ENCODE measurements around the gene ATP2B2.

Gene ATP2B2

DNA sequence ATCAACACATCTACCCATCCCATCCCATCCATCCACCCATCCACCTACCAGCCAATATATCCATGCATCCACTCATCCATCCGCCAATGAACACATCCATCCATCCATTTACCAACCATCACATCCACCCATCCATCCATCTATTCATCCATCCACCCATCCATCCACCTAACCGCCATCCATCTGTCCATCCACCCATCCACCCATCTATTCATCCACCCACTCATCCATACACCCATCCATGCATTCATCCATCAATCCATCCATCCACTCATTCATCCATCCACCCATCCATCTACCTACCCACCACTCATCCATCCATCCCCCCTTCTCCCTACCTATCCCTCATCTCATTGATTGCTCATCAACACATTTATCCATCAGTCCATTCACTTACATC, 136.9 kb downstream of the ATP2B2 start:
- DNase-seq (ENCODE audit: low read depth in 1 of 2, low spot score in 1 of 2): no peak

DNA sequence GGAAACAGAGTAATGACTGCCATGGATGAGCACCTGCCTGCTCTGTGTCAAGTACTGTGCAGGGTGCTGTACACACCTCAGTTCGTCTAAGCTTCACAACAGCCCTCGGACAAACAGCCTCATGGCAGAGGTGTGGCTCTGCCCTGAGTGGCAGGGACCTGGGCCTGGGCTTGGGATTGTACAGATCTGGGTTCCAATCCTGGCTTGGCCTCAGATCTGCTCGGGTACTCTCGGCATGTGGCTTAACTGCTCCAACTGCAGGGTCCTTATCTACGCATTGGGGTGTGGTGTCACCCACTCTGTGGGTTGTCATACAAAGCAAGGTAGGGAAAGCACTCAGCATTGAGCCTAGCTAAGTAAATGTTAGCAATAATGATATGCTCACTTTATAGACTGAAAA, 137.9 kb downstream of the ATP2B2 start:
- DNase-seq (ENCODE audit: low read depth in 1 of 2, low spot score in 1 of 2): no peak

DNA sequence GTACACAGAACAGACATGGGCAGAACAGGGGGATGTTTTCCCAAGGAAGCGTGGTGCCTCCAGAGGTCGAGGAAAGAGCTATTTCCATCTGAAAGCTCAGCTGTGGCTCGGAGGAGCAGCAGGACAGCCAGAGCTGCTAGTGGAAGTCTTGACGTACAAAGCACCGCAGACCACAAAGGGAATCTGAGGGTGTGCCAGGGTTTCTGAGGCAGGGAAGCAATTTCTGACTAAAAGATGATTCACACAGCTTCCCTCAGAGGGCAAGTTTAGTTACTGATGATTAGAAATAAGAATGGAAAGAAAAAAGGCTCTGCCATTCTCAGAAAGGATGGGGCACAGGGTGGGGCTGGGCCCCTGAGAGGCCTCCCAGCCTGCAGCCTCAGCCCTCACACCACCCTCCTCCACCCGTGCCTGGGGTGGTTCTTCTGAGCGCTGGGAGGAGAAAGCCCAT, 138.7 kb downstream of the ATP2B2 start:
- DNase-seq (ENCODE audit: low read depth in 1 of 2, low spot score in 1 of 2): no peak

DNA sequence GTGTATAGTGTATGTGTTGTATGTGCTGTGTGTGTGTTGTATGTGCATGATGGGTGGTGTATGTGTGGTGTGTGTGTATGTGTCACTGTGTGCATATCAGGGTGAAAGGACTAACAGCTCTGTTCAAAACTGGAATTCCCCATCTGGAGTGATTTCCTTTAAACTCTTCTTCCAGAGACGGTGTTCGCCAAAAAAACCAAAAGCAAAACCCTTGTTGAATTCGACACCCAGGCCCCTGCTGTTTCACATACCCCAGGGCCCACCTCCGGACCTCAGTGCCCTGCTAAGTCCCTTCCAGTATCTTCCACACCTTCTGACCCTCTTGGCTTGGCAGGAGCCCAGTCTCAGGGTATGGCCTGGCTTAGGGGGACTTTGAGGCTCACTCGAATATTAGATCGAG, 139.6 kb downstream of the ATP2B2 start:
- no peak for DNase-seq (ENCODE audit: low read depth in 1 of 2, low spot score in 1 of 2)

DNA sequence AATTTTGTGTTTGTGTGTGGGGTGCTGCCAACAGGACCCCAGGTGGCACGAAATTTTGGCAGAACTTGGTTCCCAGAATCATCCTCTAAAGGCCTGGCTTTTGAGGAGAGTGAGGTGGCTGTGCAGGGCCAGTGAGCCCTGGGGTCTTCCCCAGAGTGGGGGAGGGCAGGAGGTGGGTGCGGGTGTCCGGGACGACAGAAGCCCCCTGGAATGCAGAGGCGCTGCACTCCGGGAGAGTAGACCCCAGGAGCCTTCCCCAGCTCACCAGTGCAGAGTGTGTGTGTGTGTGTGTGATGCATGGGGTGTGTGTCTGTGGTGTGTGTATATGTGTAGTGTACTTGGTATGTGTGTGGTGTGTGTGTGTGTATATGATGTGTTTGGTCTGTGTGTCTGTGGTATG, 140.1 kb downstream of the ATP2B2 start:
- no peak for DNase-seq (ENCODE audit: low read depth in 1 of 2, low spot score in 1 of 2)

DNA sequence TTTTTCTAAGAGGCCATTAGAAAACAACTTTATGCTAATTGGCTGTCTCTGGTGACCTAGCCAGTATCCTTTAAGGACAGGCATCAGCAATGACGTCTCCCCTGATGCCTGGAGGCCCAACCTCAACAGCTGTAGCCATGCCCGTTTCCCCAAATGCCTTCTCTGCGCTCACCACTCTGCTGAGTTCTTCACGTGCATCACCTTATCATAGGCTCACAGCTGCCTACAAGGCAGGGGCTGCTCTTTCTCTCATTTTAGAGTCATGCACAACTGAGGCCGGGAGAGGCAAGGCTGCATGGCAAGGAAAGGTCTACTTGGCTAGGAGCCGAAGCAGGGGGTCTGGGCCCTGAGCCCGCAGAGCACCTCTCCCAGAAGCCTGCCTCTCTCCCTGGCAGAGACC, 140.6 kb downstream of the ATP2B2 start:
- no peak for DNase-seq (ENCODE audit: low read depth in 1 of 2, low spot score in 1 of 2)

DNA sequence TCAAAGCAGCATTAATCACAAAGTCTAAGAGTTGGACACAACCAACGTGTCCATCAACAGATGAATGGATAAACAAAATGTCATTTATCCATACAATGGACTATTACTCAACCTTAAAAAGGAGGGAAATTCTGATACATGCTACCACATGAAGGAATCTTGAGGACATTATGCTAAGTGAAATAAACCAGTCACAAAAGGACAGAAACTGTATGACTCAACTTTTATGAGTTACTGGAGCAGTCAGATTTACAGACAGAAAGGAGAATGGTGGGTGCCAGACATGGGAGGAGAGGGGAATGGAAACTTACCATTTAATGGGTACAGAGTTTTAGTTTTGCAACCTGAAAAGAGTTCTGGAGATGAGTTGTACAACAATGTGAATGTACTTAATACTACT, 141.5 kb downstream of the ATP2B2 start:
- no peak for DNase-seq (ENCODE audit: low read depth in 1 of 2, low spot score in 1 of 2)

DNA sequence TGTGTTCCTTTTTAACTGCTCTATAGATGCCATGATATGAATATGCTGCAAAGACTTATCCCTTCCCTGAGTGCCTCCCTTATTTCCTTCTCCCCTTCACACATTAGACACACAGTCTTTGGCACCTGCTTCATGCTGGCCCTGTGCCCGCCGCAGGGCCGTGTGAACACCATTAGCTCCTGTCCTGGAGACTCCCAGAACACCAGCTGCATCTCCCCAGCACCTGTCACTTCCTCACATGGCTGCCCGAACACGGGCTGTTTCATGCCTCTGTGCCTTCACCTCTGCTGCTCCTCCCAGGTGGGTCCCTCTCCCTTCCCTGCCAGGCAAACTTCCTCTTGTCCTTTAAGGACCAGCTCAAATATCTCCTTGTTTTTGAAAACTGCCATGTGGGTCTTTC, 144.0 kb downstream of the ATP2B2 start:
- DNase-seq (ENCODE audit: low read depth in 1 of 2, low spot score in 1 of 2): no peak

DNA sequence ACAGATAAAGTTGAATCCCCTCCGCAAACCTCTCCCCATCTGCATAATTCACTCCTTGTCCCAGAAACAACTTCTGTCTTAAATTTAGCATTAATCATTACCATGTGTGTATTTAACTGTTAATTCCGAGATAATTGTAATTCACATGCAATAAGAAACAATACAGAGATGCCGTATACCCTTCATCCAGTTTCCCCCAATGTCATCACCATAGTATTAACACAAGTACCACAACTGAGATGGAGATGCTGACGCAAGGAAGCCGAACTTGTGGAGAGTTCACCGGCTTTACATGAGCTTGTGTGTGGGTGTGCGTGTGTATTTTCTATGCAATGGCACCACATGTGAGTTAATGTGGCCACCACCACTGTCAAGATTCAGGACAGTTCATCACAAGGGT, 144.9 kb downstream of the ATP2B2 start:
- DNase-seq (ENCODE audit: low read depth in 1 of 2, low spot score in 1 of 2): no peak

DNA sequence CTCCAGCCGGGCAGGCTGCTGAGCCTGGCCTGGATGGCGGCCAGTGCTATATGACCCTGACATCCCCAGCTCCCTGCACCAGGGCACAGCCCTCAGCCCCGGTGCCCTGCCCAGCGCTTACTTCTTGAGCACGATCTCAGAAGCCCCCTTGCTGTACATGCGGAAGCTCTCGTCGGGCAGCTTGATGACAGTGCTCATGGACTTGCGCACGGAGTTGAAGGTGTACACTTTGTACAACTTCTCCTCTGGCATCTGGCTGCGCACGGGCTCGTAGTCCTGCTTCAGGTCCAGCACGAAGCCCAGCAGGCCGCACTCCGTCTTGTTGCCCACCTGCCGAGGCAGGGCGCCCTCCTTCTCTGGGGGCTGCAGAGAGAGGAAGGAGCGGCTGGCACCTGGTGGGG, 145.6 kb downstream of the ATP2B2 start:
- DNase-seq (ENCODE audit: low read depth in 1 of 2, low spot score in 1 of 2): no peak

DNA sequence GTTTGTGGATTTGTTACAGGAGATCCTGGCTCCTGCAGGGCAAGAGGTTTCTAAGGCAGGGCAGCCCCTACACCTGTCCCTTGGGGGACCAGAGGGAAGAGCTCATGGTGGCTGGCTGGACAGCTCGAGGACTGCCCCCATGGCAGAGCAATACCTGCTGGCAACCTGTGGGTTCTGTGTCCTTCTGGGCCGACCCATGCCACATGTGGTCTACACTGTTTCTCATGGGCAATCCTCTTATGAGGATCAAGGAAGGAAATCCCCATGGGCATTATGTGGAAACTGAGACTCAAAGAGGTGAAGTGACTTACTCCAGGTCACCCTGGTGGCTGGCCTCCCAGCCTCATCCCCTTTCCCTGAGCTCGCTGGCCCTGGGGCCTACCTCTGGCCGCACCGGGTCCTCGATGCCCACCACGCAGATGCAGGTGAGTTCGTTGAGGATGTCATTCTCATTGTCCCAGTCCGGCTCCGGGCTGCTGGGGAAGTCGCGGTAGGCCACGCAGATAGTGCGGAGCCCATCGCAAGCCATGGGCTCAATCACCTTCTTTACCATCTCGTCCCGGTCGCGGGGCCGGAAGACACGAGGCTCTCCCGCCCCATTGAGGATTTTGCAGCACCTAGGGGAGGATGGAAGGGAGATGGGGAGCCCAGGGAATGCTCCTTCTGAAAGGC, 146.9 kb downstream of the ATP2B2 start:
- no peak for DNase-seq (ENCODE audit: low read depth in 1 of 2, low spot score in 1 of 2)

DNA sequence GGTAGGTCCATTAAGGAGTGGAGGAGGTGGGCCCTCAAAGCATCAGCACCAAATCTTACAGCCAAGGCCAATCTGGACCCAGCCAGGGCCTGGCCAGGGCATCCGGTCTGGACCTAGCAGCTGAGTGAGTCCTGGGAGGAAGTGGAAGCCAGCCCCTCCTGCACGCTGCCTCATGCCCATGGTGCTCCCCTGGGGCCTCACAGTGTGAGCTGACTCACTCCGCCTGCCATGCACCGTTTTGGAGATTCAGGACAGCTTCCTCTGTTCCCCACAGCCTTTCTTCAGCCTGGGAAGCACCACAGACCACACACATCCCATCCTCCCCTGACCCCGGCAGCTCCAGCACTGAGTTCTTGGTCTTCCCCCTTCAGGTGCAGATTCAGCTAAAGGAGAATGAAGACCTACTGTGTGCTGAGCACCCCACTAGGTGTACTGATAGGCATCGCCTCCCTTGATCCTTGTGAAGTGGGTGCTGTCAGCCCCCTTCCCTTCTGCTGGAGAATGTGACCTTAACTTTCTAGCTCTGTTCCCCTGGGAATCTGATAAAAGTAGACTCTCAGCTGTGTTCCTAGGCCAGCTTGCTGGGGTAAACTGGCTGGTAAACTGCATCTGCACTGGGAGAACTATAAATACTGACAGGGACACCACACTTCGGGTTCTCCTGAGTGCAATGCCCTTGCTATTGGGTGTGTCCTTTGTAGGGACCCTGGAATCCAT, 147.6 kb downstream of the ATP2B2 start:
- no peak for DNase-seq (ENCODE audit: low read depth in 1 of 2, low spot score in 1 of 2)

DNA sequence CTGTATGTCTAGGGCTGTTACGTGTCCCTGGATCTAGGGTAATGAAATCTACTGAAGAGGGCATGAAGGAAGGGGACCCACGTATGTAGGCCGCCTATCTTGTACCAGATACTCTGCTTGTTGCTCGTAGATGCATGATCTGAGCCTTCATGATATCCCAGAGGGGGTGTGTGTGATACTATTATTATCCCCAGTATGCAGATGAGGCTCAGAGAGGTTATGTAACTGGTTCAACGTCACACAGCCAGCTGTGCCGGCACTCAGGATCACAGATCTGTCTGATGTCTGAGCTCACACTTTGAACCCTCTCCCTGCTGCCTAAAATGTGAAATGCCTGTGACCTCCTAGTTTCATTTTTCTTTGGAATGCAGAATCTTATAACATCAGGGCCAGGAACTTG, 148.3 kb downstream of the ATP2B2 start:
- DNase-seq (ENCODE audit: low read depth in 1 of 2, low spot score in 1 of 2): no peak

DNA sequence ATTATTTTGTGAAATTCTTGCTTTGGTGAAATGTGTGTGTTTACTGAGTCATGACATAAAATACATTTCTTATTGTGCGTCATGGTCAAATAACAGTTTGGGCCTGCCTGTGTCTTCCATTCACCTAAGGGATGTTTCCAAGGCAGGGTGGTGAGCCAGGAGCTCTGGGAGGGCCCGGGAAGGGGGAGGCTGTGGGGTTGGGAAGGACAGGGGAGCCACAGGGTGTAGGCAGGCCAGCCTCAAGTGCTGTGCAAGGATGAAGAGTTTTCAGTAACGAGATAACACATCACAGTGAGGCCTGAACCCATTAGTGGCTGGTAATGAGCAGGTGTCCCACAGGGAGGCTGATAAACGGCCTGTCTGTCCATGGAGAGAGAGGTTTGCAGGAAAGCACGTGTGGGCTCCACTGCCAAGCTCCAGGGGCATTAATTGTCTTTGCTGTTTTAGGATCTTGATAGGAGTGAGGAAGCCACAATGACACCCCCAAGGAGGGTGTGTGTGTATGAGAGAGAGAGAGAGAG, 148.9 kb downstream of the ATP2B2 start:
- no peak for DNase-seq (ENCODE audit: low read depth in 1 of 2, low spot score in 1 of 2)

DNA sequence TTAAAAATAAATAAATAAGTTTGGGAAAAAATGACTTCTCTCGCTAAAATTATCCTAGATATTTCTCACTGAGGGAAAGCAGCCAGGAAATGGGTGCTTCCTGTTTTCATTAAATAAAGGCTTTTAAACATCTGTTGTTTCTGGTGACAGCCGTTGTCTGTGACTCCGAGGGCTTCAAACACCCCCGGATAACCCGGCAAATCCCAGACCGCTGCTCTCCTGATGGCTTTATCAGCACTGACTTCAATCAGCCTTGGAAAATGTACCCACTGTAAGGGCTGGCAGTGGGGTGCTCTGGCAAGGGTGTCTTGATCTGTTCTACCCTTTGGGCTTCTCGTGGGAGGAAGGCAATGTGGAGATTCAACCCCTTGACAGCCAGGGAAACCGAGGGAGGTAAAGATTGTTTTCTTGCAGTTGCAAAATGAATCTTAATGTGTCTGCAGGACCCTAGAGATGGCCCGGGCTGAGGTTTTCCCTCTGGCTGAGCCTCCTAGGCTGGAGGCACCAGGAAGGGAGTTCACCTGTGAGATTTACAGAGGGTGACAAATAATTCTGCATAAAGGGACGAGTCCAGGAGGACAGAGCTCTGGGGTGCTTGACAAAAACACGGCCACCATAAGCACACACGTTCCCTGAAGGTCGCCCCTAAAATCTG, 150.9 kb downstream of the ATP2B2 start:
- no peak for DNase-seq (ENCODE audit: low read depth in 1 of 2, low spot score in 1 of 2)

DNA sequence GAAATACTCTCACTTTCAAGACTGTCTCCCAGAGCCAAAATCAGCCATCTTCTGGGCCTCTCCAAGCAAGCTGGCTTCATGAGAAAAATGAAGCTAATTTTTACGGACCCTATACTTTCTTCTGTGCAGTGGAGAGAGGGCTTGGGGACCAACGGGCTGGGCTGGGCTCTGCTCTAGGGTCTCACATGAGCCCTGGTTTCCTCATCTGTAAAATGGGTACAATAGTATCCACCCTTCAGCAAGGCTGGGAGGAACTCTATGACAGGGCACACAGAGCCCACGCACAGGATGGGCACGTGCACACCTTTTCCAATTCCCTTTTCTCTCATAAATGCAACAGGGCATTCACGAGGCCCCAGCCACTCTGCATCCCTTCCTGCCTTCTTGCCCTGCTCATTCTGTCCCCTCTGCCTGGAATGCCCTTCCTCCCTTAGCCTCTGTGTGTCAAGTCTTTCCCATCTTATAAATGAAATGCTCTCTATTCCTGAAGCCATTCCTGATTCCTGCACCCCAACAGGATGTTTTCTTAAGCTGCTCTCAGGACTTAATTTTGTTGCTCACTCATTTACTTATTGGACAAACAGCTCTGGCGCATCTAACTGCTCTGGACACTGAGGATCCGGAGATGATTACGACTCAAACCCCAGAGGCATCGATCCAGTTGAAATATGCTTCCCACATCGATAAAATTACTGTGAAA, 151.6 kb downstream of the ATP2B2 start:
- no peak for DNase-seq (ENCODE audit: low read depth in 1 of 2, low spot score in 1 of 2)

DNA sequence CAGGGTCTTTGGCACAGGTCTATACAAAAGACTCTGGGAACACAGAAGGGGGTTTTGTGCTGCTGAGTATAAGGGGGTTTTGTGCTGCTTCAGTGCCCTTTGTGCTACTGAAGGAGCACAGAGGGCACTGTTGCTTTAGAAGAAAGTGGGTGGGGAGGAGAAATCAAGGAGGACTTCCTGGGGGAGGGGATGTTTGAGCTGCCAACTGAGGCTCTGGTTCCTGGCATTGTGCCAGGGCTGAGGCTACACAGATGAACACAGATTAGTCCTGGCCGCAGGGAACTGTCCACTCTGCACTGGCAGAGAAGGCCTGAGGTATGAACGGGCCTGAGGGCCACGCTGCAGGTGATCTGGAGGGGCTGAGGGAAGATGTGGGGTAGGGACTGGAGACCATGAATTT, 152.2 kb downstream of the ATP2B2 start:
- DNase-seq (ENCODE audit: low read depth in 1 of 2, low spot score in 1 of 2): no peak

DNA sequence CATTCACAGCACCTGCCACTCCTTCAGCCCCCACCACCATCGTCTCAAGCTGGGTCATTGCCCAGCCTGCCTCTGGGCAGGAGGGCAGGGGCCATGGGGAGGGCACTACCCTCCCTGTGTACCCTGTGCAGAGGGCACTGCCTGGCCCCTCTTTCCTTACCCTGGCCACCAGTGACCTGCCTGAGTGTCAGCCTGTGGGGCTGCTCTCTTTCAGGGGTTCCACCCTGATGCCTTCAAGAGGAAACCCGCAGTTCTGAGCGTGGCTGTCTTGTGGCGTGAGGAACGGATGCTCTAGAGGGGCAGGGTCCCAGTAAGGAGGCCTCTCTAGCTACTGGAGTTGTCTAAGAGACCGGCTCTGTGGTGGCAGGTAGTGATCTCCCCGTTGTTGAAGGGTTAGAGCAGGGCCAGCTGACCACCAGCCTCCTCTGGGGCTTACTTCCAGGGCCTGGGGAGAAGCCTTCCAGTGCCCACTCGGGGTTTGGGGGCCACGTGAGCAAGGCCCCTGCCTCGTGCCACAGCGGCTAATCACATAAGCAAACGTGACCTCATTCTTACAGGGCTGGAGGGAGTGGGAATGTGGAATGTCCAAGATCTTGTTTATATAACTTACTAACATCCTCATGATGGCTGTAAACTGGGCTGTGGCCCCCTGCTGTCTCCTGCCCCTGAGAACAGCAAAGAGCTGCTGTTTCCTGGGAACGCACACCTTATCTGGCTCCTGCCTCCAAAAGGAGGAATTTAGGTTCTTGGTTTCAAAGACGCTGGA, 153.1 kb downstream of the ATP2B2 start:
- DNase-seq (ENCODE audit: low read depth in 1 of 2, low spot score in 1 of 2): no peak

DNA sequence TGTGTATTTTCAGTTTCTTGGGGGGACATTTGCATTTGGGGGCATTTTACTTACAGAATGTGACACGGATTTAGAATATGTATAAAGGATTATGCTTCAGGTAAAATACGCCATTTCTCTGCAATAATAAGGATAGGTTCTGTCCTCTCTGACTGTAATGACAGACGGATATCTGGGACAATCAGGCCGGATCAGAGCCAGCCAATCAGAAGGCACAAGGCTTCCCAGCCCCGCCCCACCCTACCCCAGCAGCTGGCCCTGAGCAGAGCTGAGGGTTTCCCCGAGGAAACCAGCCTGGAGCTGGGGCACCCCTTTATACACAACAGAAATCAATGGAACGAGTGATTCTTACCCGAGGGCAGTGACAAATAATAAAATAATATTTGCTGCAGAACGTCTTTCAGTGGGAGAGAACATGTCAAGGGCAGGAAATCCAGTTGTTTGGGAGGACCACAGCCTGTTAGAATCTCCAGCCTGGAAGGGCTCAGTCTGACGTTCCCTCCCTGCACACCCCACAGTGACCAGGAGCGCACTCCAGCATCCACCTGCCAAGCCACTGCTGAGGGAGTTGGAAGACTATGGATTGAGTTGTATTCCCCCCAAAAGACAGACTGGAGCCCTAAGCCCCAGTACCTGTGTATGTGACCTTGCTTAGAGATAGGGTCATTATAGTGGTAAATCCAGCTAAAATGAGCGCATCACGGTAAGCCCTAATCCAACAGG, 154.2 kb downstream of the ATP2B2 start:
- no peak for DNase-seq (ENCODE audit: low read depth in 1 of 2, low spot score in 1 of 2)

DNA sequence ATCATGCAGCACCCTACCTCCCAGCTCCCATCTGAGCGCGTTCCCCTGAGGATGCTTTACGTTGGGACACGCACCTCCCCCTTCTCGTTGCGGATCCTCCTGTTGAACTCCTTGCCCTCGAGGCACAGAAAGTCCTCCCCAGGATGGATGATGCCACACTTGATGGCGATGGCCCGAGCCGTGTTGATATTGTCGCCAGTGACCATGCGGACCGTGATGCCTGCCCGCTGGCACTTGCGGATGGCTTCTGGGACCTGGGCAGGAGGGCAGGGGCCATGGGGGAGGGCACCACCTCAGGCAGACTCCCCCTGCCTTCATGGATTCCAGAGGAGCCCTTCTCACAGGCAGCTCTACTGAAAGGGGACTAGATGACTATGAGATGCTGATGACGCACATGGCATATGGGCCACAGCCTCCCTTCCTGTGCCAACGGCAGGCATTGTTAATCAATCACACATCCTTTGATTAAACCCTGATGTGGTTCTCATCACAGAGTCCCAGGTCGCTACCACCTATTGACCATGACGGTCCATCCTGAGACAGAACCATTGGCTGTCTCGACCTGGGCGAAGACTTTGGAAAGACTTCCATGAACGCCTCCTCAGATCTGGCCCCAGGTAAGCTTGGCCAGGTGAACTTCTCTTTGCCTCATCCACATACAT, 154.9 kb downstream of the ATP2B2 start:
- no peak for DNase-seq (ENCODE audit: low read depth in 1 of 2, low spot score in 1 of 2)

All from activated T-helper 1 cell treated with anti-CD3 and anti-CD28 coated beads, Interleukin-2, amount 50 U/mL, for 16 hours (primary cell).